ENCODE measurements around the gene SPACA4. TPM values are rescaled to one million over a fixed set of nuclear protein-coding genes. Genes with fewer than 3 reads are reported as not detected.
A peak's percentile ranks its signal among the peaks of the same experiment; 100 is the strongest.

The SPACA4 gene
- total and polyA plus RNA-seq, 9 of the 15 experiments (the other 6 are each of a cell fraction or from before 2014, with no cell fraction given) = not detected

DNA sequence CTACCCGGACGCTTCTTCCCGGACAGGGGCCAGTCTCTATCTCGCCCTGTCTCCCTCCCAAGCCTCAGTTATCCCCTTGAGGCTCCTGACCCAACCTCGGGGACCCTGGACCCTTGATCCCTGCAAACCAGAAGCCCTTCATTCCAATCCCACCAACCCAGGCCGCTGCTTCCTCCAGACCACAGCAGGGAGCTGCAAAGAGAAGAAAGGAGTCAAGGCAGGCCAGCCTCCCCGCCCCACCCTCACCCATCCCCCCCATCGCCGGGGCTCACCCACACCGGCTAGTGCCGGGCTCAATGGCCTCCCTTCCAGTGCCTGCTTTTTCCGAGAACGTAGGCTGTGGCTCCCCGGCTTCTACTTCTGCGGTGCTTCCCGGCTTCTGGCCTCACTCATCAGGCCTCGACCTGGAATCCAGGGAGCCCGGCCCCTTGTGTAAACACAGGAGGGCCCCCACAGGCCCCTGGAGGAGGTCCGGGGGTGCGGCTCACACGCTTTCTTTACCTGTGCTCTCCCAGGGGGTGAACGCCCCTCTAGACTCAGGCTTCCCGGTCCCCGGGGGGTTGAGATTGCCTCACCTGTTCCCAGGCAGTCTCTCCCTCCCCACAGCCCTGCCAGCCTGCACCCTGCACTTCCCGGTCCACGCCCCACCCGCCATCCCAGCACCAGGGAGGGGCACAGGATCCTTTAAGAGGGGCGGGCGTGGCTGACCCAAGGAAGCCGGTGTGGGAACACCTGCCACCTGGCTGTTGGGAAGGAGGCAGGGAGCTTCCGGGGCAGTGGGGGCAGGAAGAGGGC lies 8.1 kb downstream of the SPACA4 start, which contains the start of gene FAM83E (continued):
- TF ChIP-seq, protein P1, sequence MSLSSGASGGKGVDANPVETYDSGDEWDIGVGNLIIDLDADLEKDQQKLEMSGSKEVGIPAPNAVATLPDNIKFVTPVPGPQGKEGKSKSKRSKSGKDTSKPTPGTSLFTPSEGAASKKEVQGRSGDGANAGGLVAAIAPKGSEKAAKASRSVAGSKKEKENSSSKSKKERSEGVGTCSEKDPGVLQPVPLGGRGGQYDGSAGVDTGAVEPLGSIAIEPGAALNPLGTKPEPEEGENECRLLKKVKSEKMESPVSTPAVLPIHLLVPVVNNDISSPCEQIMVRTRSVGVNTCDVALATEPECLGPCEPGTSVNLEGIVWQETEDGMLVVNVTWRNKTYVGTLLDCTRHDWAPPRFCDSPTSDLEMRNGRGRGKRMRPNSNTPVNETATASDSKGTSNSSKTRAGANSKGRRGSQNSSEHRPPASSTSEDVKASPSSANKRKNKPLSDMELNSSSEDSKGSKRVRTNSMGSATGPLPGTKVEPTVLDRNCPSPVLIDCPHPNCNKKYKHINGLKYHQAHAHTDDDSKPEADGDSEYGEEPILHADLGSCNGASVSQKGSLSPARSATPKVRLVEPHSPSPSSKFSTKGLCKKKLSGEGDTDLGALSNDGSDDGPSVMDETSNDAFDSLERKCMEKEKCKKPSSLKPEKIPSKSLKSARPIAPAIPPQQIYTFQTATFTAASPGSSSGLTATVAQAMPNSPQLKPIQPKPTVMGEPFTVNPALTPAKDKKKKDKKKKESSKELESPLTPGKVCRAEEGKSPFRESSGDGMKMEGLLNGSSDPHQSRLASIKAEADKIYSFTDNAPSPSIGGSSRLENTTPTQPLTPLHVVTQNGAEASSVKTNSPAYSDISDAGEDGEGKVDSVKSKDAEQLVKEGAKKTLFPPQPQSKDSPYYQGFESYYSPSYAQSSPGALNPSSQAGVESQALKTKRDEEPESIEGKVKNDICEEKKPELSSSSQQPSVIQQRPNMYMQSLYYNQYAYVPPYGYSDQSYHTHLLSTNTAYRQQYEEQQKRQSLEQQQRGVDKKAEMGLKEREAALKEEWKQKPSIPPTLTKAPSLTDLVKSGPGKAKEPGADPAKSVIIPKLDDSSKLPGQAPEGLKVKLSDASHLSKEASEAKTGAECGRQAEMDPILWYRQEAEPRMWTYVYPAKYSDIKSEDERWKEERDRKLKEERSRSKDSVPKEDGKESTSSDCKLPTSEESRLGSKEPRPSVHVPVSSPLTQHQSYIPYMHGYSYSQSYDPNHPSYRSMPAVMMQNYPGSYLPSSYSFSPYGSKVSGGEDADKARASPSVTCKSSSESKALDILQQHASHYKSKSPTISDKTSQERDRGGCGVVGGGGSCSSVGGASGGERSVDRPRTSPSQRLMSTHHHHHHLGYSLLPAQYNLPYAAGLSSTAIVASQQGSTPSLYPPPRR (CRISPR knock-in tag; IDR thresholded peaks at IDR 0.05; ENCODE audit: borderline replicate concordance) = no peak
- TF ChIP-seq HIVEP1 (CRISPR knock-in tag; IDR thresholded peaks at IDR 0.05) (no peak), ELF4 (CRISPR knock-in tag; IDR thresholded peaks at IDR 0.05) (no peak), U2AF2 (optimal IDR thresholded peaks at IDR 0.05; ENCODE audit: low read depth, low read length) (no peak), KAT7 (CRISPR knock-in tag; IDR thresholded peaks at IDR 0.05; ENCODE audit: borderline replicate concordance) (peak; percentile 23; the same call in 1 of the 2 replicates), CREBBP (IDR thresholded peaks at IDR 0.05; ENCODE audit: low read depth, low read length) (no peak), ZNF785 (CRISPR knock-in tag; IDR thresholded peaks at IDR 0.05) (no peak), ZNF175 (CRISPR knock-in tag; IDR thresholded peaks at IDR 0.05; ENCODE audit: low read depth) (no peak), MYC (IDR thresholded peaks at IDR 0.05; ENCODE audit: low read depth, low read length) (no peak), MYC (CRISPR knock-in tag; IDR thresholded peaks at IDR 0.05; ENCODE audit: borderline replicate concordance, low read depth) (no peak), BCL6 (CRISPR knock-in tag; IDR thresholded peaks at IDR 0.05) (no peak), POLR2G (IDR thresholded peaks at IDR 0.05; ENCODE audit: low read depth, low read length) (peak; percentile 74), MEF2A (IDR thresholded peaks at IDR 0.05; ENCODE audit: control insufficient read depth, low read depth, low read length) (no peak), E2F3 (CRISPR knock-in tag; IDR thresholded peaks at IDR 0.05) (no peak), HNRNPLL (IDR thresholded peaks at IDR 0.05; ENCODE audit: low read depth, low read length, poor library complexity, severe bottlenecking) (no peak)
- TF ChIP-seq, protein P2, sequence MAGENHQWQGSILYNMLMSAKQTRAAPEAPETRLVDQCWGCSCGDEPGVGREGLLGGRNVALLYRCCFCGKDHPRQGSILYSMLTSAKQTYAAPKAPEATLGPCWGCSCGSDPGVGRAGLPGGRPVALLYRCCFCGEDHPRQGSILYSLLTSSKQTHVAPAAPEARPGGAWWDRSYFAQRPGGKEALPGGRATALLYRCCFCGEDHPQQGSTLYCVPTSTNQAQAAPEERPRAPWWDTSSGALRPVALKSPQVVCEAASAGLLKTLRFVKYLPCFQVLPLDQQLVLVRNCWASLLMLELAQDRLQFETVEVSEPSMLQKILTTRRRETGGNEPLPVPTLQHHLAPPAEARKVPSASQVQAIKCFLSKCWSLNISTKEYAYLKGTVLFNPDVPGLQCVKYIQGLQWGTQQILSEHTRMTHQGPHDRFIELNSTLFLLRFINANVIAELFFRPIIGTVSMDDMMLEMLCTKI (IDR thresholded peaks at IDR 0.05; ENCODE audit: partially characterized antibody) = no peak
- TF ChIP-seq, protein P3, sequence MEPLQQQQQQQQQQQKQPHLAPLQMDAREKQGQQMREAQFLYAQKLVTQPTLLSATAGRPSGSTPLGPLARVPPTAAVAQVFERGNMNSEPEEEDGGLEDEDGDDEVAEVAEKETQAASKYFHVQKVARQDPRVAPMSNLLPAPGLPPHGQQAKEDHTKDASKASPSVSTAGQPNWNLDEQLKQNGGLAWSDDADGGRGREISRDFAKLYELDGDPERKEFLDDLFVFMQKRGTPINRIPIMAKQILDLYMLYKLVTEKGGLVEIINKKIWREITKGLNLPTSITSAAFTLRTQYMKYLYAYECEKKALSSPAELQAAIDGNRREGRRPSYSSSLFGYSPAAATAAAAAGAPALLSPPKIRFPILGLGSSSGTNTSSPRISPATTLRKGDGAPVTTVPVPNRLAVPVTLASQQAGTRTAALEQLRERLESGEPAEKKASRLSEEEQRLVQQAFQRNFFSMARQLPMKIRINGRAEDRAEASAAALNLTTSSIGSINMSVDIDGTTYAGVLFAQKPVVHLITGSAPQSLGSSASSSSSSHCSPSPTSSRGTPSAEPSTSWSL (CRISPR knock-in tag; IDR thresholded peaks at IDR 0.05; ENCODE audit: borderline replicate concordance) = no peak
- TF ChIP-seq, protein P4, sequence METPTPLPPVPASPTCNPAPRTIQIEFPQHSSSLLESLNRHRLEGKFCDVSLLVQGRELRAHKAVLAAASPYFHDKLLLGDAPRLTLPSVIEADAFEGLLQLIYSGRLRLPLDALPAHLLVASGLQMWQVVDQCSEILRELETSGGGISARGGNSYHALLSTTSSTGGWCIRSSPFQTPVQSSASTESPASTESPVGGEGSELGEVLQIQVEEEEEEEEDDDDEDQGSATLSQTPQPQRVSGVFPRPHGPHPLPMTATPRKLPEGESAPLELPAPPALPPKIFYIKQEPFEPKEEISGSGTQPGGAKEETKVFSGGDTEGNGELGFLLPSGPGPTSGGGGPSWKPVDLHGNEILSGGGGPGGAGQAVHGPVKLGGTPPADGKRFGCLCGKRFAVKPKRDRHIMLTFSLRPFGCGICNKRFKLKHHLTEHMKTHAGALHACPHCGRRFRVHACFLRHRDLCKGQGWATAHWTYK (CRISPR knock-in tag; IDR thresholded peaks at IDR 0.05) = no peak
